HEK293 (cell line): Measurements from ENCODE around the gene C2CD2.

Source experiments
- CTCF ChIA-PET: fragments of 350-600 bp; formaldehyde crosslinking; extraction: SDS; loops from one replicate; lab custom pipeline; 2021; ENCODE audit warnings: antibody characterized with exemption; lab: Yijun Ruan, JAX
- POLR2A ChIA-PET: fragments of 300-600 bp; formaldehyde crosslinking; extraction: SDS; loops from one replicate; lab custom pipeline; 2020; ENCODE audit warnings: antibody characterized with exemption, inconsistent platforms; lab: Yijun Ruan, JAX
- H3K27ac ChIP-seq: fragments of 200-500 bp; sonication (Bioruptor generic); 2 replicates; pipeline ENCODE4 v1.5.1; 2014; ENCODE audit warnings: low read depth, low read length, control low read depth, inconsistent platforms; ENCODE audit errors: extremely low read depth
- H3K36me3 ChIP-seq, 2 experiments: fragments of 200-500 bp in 1 of 2; sonication (Bioruptor generic) in 1 of 2; 1 replicate in 1 of 2; 2 replicates in 1 of 2; pipeline ENCODE4 v1.5.1; 2014 to 2017; ENCODE audit warnings: inconsistent platforms in 2 of 2, low read length in 2 of 2; ENCODE audit not compliant: control insufficient read depth in 2 of 2, insufficient read depth in 1 of 2
- H3K4me1 ChIP-seq: fragments of 200-500 bp; sonication (Bioruptor generic); 2 replicates; pipeline ENCODE4 v1.5.1; 2014; ENCODE audit warnings: mild to moderate bottlenecking, low read length, inconsistent platforms; ENCODE audit not compliant: control insufficient read depth, insufficient read depth
- H3K4me3 ChIP-seq: 2 replicates; pipeline ENCODE4 v1.5.1; 2011; ENCODE audit warnings: low read depth, mild to moderate bottlenecking, control low read depth, low read length, moderate library complexity
- H3K9me3 ChIP-seq: fragments of 200-500 bp; sonication (Bioruptor generic); 2 replicates; pipeline ENCODE4 v1.5.1; 2014; ENCODE audit warnings: low read depth, low read length, inconsistent platforms; ENCODE audit not compliant: control insufficient read depth, insufficient read depth
- EGR2 ChIP-seq: fragments of 450-650 bp; formaldehyde crosslinking; IDR thresholded peaks from 2 replicates; pipeline ENCODE4 v1.5.1; 2016; ENCODE audit warnings: low read depth, missing biosample characterization, missing genetic modification characterization
- KLF1 ChIP-seq: fragments of 450-650 bp; formaldehyde crosslinking; IDR thresholded peaks from 2 replicates; pipeline ENCODE4 v1.5.1; 2016; ENCODE audit warnings: missing biosample characterization, missing genetic modification characterization
- KLF16 ChIP-seq: fragments of 450-650 bp; formaldehyde crosslinking; IDR thresholded peaks from 2 replicates; pipeline ENCODE4 v1.5.1; 2017; ENCODE audit warnings: missing biosample characterization, missing genetic modification characterization
- OSR2 ChIP-seq: fragments of 450-650 bp; formaldehyde crosslinking; IDR thresholded peaks from 2 replicates; pipeline ENCODE4 v1.5.1; 2016; ENCODE audit warnings: missing biosample characterization, missing genetic modification characterization
- ZBTB1 ChIP-seq: fragments of 450-650 bp; formaldehyde crosslinking; IDR thresholded peaks from 2 replicates; pipeline ENCODE4 v1.5.1; 2016; ENCODE audit warnings: missing biosample characterization, missing genetic modification characterization
- ZBTB10 ChIP-seq: fragments of 450-650 bp; formaldehyde crosslinking; IDR thresholded peaks from 2 replicates; pipeline ENCODE4 v1.5.1; 2016; ENCODE audit warnings: missing biosample characterization, missing genetic modification characterization
- ZFHX2 ChIP-seq: fragments of 450-650 bp; formaldehyde crosslinking; conservative IDR thresholded peaks from 2 replicates; pipeline ENCODE4 v1.5.1; 2016; ENCODE audit warnings: missing biosample characterization, missing genetic modification characterization
- ZNF155 ChIP-seq: fragments of 450-650 bp; formaldehyde crosslinking; IDR thresholded peaks from 2 replicates; pipeline ENCODE4 v1.5.1; 2016; ENCODE audit warnings: missing biosample characterization, missing genetic modification characterization
- ZNF16 ChIP-seq: fragments of 450-650 bp; formaldehyde crosslinking; IDR thresholded peaks from 2 replicates; pipeline ENCODE4 v1.5.1; 2016; ENCODE audit warnings: low read depth, missing biosample characterization, missing genetic modification characterization
- ZNF202 ChIP-seq: fragments of 450-650 bp; formaldehyde crosslinking; IDR thresholded peaks from 2 replicates; pipeline ENCODE4 v1.5.1; 2016; ENCODE audit warnings: missing biosample characterization, missing genetic modification characterization, borderline replicate concordance
- ZNF214 ChIP-seq: fragments of 450-650 bp; formaldehyde crosslinking; IDR thresholded peaks from 2 replicates; pipeline ENCODE4 v1.5.1; 2017; ENCODE audit warnings: missing biosample characterization, mild to moderate bottlenecking, missing genetic modification characterization, borderline replicate concordance
- ZNF37A ChIP-seq: fragments of 450-650 bp; IDR thresholded peaks from 2 replicates; pipeline ENCODE4 v1.5.1; 2018; ENCODE audit warnings: missing biosample characterization, missing genetic modification characterization
- ZNF48 ChIP-seq: fragments of 450-650 bp; formaldehyde crosslinking; IDR thresholded peaks from 2 replicates; pipeline ENCODE4 v1.5.1; 2016; ENCODE audit warnings: missing biosample characterization, missing genetic modification characterization
- ZNF664 ChIP-seq: fragments of 450-650 bp; formaldehyde crosslinking; IDR thresholded peaks from 2 replicates; pipeline ENCODE4 v1.5.1; 2016; ENCODE audit warnings: missing biosample characterization, missing genetic modification characterization
- ZNF670 ChIP-seq: fragments of 450-650 bp; formaldehyde crosslinking; IDR thresholded peaks from 2 replicates; pipeline ENCODE4 v1.5.1; 2016; ENCODE audit warnings: missing biosample characterization, missing genetic modification characterization, low read depth
- ZNF701 ChIP-seq: fragments of 450-650 bp; formaldehyde crosslinking; IDR thresholded peaks from 2 replicates; pipeline ENCODE4 v1.5.1; 2016; ENCODE audit warnings: missing biosample characterization, missing genetic modification characterization
- ZNF704 ChIP-seq: fragments of 450-650 bp; formaldehyde crosslinking; IDR thresholded peaks from 2 replicates; pipeline ENCODE4 v1.5.1; 2016; ENCODE audit warnings: missing biosample characterization, missing genetic modification characterization
- TF ChIP-seq, protein P1 (sequence below): fragments of 450-650 bp; formaldehyde crosslinking; IDR thresholded peaks from 2 replicates; pipeline ENCODE4 v1.5.1; 2016; ENCODE audit warnings: missing biosample characterization, missing genetic modification characterization
- TF ChIP-seq, protein P2 (sequence below): fragments of 450-650 bp; formaldehyde crosslinking; IDR thresholded peaks from 2 replicates; pipeline ENCODE4 v1.5.1; 2016; ENCODE audit warnings: missing biosample characterization, missing genetic modification characterization

The C2CD2 gene

DNA sequence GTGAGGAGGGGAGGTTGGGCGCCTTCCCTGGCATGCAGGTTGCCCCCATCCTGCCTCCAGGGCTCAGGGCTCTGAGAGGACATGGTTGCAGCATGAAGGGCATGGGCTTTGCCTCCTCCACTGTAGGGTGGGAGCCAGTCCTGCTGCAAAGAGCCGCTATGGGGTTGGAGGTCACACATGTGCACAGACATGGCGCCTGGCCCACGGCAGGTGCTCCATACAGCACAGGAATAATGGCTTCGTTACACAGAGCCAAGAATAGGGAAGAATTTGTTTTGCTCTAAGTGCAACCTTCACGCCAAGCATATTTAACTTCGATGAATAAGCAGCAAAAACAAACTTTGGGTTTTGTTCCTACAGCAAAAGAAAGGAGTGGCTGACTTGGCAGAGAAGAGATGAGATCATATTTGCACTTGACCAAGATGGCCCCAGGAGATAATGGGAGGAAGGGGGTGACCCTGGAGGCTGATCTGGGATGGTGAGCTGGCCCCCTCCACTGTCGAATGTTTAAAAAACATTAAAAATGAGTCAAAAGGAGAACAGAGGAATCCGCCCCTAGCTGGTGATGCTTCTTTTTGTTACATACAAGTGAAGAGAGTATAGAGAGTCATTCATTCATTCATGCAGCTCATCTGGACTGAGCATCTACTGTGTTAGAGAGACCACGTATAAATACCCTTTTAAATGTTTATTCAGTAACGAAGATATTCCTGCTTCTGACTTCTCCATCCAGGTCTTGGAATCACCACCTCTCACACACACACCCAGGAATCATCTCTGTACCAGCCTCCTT is 12.4 kb upstream of the C2CD2 start:
- TF ChIP-seq ZNF214, result no peak
- TF ChIP-seq, protein P1, sequence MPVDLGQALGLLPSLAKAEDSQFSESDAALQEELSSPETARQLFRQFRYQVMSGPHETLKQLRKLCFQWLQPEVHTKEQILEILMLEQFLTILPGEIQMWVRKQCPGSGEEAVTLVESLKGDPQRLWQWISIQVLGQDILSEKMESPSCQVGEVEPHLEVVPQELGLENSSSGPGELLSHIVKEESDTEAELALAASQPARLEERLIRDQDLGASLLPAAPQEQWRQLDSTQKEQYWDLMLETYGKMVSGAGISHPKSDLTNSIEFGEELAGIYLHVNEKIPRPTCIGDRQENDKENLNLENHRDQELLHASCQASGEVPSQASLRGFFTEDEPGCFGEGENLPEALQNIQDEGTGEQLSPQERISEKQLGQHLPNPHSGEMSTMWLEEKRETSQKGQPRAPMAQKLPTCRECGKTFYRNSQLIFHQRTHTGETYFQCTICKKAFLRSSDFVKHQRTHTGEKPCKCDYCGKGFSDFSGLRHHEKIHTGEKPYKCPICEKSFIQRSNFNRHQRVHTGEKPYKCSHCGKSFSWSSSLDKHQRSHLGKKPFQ (tag by site-specific recombination), result no peak
- TF ChIP-seq ZNF48, result no peak
- no peak for TF ChIP-seq ZBTB1 (tag by site-specific recombination)
- TF ChIP-seq ZNF701 (tag by site-specific recombination), result no peak
- TF ChIP-seq, protein P2, sequence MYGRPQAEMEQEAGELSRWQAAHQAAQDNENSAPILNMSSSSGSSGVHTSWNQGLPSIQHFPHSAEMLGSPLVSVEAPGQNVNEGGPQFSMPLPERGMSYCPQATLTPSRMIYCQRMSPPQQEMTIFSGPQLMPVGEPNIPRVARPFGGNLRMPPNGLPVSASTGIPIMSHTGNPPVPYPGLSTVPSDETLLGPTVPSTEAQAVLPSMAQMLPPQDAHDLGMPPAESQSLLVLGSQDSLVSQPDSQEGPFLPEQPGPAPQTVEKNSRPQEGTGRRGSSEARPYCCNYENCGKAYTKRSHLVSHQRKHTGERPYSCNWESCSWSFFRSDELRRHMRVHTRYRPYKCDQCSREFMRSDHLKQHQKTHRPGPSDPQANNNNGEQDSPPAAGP (tag by site-specific recombination), result no peak
- TF ChIP-seq ZNF155 (tag by site-specific recombination), result no peak
- TF ChIP-seq ZNF670, result no peak
- no peak for TF ChIP-seq OSR2
- TF ChIP-seq KLF1 (tag by site-specific recombination), result no peak
- no peak for TF ChIP-seq ZNF704 (tag by site-specific recombination)
- TF ChIP-seq KLF16 (tag by site-specific recombination), result no peak
- TF ChIP-seq ZNF37A (tag by site-specific recombination), result no peak
- TF ChIP-seq ZNF664 (tag by site-specific recombination), result no peak
- no peak for TF ChIP-seq ZNF202
- no peak for TF ChIP-seq ZBTB10 (tag by site-specific recombination)
- no peak for TF ChIP-seq ZNF16 (tag by site-specific recombination)
- CTCF ChIA-PET, result no interaction called here
- Histone ChIP-seq H3K27ac (no peak overlapping the region), H3K9me3 (no peaks in the 10 kb centered on the region), H3K36me3 (no peaks in the 10 kb centered on the region), H3K4me1 (peaks cover 8% of the 10 kb centered on the region; the same call in 1 of the 2 replicates), H3K4me3 (no peak overlapping the region)
- POLR2A ChIA-PET, result no interaction called here

GRCh38 chr21:41965461-41966013 is 11.7 kb upstream of the C2CD2 start:
- Histone ChIP-seq H3K27ac (no peak overlapping the region), H3K4me3 (no peak overlapping the region), H3K36me3 (no peaks in the 10 kb centered on the region), H3K9me3 (no peaks in the 10 kb centered on the region), H3K4me1 (peaks cover 8% of the 10 kb centered on the region; the same call in 1 of the 2 replicates)
- TF ChIP-seq ZNF704 (tag by site-specific recombination) (no peak), EGR2 (tag by site-specific recombination) (peak; percentile 82), ZNF664 (tag by site-specific recombination) (no peak), ZFHX2 (tag by site-specific recombination) (peak; percentile 56)
- ChIA-PET CTCF (no interaction called here), POLR2A (no interaction called here)
